ENCODE results near the gene ZNF260. TPM values are rescaled to one million over a fixed set of nuclear protein-coding genes. Genes with fewer than 3 reads are reported as not detected.

ZNF260 gene
- total RNA-seq, 1 experiment from 2014 or later, result 24.1 TPM

DNA sequence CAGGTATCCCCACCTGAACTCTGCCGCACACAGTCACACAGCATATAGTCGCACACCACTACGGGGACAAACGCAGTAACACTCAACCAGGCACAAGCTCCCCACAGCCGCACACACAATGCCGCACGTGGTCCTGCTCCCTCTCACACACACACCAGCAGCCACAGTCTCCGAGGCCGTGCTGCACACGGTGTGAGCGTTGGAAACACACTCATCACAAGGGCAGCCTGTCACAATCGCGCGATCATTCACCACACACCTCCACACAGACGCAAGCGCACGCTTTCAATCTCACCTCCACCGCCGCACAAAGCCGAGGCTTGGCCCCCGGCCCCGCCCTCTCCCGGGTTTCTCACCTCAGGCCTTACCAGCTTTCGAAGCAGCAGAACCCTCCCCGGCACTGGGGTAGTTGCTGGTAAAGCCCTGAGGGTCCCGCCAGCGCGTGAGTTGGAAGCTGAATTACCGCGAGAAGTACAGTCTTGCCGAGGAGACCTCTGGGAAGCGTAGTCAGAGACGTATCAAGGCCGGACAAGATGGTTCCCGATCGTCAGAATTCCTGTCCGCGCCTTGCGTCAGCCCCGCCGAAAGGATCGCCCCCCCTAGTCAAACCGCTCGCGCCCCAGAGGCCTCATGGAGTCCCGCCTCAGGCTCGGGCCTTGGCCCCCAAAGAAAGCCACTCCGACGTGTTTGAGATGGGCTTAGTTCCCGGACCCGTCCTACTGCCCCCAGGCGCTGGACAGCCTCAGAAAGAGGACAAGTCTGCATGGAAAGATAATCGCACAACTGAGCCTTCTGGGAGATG, 38.8 kb downstream of the ZNF260 start, which contains the start of gene ZNF566 (continued):
- no peak for TF ChIP-seq NR3C1 (CRISPR knock-in tag; conservative IDR thresholded peaks at IDR 0.05; ENCODE audit: low read depth)
- no peak for TF ChIP-seq RORB (CRISPR knock-in tag; IDR thresholded peaks at IDR 0.05)
- TF ChIP-seq, protein P1, sequence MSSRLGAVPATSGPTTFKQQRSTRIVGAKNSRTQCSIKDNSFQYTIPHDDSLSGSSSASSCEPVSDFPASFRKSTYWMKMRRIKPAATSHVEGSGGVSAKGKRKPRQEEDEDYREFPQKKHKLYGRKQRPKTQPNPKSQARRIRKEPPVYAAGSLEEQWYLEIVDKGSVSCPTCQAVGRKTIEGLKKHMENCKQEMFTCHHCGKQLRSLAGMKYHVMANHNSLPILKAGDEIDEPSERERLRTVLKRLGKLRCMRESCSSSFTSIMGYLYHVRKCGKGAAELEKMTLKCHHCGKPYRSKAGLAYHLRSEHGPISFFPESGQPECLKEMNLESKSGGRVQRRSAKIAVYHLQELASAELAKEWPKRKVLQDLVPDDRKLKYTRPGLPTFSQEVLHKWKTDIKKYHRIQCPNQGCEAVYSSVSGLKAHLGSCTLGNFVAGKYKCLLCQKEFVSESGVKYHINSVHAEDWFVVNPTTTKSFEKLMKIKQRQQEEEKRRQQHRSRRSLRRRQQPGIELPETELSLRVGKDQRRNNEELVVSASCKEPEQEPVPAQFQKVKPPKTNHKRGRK (CRISPR knock-in tag; IDR thresholded peaks at IDR 0.05; ENCODE audit: borderline replicate concordance), result no peak
- TF ChIP-seq, protein P2, sequence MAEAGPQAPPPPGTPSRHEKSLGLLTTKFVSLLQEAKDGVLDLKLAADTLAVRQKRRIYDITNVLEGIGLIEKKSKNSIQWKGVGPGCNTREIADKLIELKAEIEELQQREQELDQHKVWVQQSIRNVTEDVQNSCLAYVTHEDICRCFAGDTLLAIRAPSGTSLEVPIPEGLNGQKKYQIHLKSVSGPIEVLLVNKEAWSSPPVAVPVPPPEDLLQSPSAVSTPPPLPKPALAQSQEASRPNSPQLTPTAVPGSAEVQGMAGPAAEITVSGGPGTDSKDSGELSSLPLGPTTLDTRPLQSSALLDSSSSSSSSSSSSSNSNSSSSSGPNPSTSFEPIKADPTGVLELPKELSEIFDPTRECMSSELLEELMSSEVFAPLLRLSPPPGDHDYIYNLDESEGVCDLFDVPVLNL (CRISPR knock-in tag; IDR thresholded peaks at IDR 0.05; ENCODE audit: borderline replicate concordance, low read depth), result no peak
- TF ChIP-seq NFE2L1 (CRISPR knock-in tag; IDR thresholded peaks at IDR 0.05), result peak; percentile 84; the same call in 1 of the 2 replicates
- TF ChIP-seq GRHL2 (CRISPR knock-in tag; IDR thresholded peaks at IDR 0.05; ENCODE audit: insufficient replicate concordance, severe bottlenecking), result no peak
- 0 out of 2 replicates have a peak, but pooled peaks have one; percentile 12 for TF ChIP-seq MYBL2 (CRISPR knock-in tag; IDR thresholded peaks at IDR 0.05)
- TF ChIP-seq, protein P3, sequence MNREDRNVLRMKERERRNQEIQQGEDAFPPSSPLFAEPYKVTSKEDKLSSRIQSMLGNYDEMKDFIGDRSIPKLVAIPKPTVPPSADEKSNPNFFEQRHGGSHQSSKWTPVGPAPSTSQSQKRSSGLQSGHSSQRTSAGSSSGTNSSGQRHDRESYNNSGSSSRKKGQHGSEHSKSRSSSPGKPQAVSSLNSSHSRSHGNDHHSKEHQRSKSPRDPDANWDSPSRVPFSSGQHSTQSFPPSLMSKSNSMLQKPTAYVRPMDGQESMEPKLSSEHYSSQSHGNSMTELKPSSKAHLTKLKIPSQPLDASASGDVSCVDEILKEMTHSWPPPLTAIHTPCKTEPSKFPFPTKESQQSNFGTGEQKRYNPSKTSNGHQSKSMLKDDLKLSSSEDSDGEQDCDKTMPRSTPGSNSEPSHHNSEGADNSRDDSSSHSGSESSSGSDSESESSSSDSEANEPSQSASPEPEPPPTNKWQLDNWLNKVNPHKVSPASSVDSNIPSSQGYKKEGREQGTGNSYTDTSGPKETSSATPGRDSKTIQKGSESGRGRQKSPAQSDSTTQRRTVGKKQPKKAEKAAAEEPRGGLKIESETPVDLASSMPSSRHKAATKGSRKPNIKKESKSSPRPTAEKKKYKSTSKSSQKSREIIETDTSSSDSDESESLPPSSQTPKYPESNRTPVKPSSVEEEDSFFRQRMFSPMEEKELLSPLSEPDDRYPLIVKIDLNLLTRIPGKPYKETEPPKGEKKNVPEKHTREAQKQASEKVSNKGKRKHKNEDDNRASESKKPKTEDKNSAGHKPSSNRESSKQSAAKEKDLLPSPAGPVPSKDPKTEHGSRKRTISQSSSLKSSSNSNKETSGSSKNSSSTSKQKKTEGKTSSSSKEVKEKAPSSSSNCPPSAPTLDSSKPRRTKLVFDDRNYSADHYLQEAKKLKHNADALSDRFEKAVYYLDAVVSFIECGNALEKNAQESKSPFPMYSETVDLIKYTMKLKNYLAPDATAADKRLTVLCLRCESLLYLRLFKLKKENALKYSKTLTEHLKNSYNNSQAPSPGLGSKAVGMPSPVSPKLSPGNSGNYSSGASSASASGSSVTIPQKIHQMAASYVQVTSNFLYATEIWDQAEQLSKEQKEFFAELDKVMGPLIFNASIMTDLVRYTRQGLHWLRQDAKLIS (CRISPR knock-in tag; IDR thresholded peaks at IDR 0.05; ENCODE audit: borderline replicate concordance), result no peak
- no peak for TF ChIP-seq HMGA2 (CRISPR knock-in tag; IDR thresholded peaks at IDR 0.05)
- 0 out of 2 replicates have a peak, but pooled peaks have one; percentile 4 for TF ChIP-seq ZNF121 (CRISPR knock-in tag; IDR thresholded peaks at IDR 0.05)
- TF ChIP-seq ZNF138 (CRISPR knock-in tag; conservative IDR thresholded peaks at IDR 0.05), result no peak
- TF ChIP-seq, protein P4, sequence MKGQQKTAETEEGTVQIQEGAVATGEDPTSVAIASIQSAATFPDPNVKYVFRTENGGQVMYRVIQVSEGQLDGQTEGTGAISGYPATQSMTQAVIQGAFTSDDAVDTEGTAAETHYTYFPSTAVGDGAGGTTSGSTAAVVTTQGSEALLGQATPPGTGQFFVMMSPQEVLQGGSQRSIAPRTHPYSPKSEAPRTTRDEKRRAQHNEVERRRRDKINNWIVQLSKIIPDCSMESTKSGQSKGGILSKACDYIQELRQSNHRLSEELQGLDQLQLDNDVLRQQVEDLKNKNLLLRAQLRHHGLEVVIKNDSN (CRISPR knock-in tag; IDR thresholded peaks at IDR 0.05), result peak; percentile 71; the same call in 1 of the 2 replicates
- TF ChIP-seq ELF4 (CRISPR knock-in tag; IDR thresholded peaks at IDR 0.05; ENCODE audit: low read depth), result no peak
- peak; percentile 84 for TF ChIP-seq TEAD4 (CRISPR knock-in tag; IDR thresholded peaks at IDR 0.05)
- TF ChIP-seq, protein P5, sequence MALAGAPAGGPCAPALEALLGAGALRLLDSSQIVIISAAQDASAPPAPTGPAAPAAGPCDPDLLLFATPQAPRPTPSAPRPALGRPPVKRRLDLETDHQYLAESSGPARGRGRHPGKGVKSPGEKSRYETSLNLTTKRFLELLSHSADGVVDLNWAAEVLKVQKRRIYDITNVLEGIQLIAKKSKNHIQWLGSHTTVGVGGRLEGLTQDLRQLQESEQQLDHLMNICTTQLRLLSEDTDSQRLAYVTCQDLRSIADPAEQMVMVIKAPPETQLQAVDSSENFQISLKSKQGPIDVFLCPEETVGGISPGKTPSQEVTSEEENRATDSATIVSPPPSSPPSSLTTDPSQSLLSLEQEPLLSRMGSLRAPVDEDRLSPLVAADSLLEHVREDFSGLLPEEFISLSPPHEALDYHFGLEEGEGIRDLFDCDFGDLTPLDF (CRISPR knock-in tag; IDR thresholded peaks at IDR 0.05), result 0 out of 2 replicates have a peak, but pooled peaks have one; percentile 47
- TF ChIP-seq, protein P6, sequence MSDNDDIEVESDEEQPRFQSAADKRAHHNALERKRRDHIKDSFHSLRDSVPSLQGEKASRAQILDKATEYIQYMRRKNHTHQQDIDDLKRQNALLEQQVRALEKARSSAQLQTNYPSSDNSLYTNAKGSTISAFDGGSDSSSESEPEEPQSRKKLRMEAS (CRISPR knock-in tag; IDR thresholded peaks at IDR 0.05), result peak; percentile 97
- TF ChIP-seq RELA (CRISPR knock-in tag; IDR thresholded peaks at IDR 0.05; ENCODE audit: borderline replicate concordance), result peak; percentile 40; the same call in 1 of the 2 replicates
- TF ChIP-seq, protein P7, sequence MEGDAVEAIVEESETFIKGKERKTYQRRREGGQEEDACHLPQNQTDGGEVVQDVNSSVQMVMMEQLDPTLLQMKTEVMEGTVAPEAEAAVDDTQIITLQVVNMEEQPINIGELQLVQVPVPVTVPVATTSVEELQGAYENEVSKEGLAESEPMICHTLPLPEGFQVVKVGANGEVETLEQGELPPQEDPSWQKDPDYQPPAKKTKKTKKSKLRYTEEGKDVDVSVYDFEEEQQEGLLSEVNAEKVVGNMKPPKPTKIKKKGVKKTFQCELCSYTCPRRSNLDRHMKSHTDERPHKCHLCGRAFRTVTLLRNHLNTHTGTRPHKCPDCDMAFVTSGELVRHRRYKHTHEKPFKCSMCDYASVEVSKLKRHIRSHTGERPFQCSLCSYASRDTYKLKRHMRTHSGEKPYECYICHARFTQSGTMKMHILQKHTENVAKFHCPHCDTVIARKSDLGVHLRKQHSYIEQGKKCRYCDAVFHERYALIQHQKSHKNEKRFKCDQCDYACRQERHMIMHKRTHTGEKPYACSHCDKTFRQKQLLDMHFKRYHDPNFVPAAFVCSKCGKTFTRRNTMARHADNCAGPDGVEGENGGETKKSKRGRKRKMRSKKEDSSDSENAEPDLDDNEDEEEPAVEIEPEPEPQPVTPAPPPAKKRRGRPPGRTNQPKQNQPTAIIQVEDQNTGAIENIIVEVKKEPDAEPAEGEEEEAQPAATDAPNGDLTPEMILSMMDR (IDR thresholded peaks at IDR 0.05), result no peak
- TF ChIP-seq, protein P8, sequence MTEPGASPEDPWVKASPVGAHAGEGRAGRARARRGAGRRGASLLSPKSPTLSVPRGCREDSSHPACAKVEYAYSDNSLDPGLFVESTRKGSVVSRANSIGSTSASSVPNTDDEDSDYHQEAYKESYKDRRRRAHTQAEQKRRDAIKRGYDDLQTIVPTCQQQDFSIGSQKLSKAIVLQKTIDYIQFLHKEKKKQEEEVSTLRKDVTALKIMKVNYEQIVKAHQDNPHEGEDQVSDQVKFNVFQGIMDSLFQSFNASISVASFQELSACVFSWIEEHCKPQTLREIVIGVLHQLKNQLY (CRISPR knock-in tag; IDR thresholded peaks at IDR 0.05), result no peak
- TF ChIP-seq TCF7 (CRISPR knock-in tag; IDR thresholded peaks at IDR 0.05; ENCODE audit: low read depth), result 0 out of 2 replicates have a peak, but pooled peaks have one; percentile 69
- peak; percentile 86 for TF ChIP-seq FOXP1 (CRISPR knock-in tag; IDR thresholded peaks at IDR 0.05; ENCODE audit: borderline replicate concordance)
- no peak for TF ChIP-seq EMX1 (CRISPR knock-in tag; IDR thresholded peaks at IDR 0.05)
- TF ChIP-seq CREB1 (CRISPR knock-in tag; IDR thresholded peaks at IDR 0.05), result peak; percentile 57; the same call in 1 of the 2 replicates
